ENCODE results near the gene RSRP1.
"Not testable (repeated sequence)": the region's sequence is repeated elsewhere in the genome, so short reads cannot be mapped to it uniquely, and the experiment has no call there.

RSRP1 gene

DNA sequence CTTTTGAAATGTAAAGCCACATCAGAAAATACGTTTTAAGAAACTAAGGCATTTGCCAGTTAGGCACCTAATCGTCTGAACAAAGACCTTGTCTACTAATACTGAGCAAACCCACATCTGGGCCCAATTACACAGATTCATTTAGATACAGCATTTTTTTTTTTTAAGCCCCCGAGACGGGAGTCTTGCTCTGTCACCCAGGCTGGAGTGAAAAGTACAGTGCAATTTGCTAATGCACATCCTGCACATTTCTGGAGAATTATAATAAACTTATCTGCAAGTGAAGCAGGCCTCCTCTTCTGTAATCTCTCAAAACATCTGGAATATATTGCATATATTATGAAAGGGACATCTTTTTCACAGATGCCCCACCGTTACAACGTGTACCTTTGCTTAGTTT is 3.3 kb downstream of the RSRP1 start:
- Histone ChIP-seq H3K79me2 (no peaks in the 10 kb centered on the region), H3K4me3 (ENCODE audit: low read depth, low read length) (no peak overlapping the region), H3K9ac (no peak overlapping the region), H3K27ac (no peak overlapping the region), H3K27me3 (ENCODE audit: control insufficient read depth, insufficient read depth, low read length) (no peaks in the 10 kb centered on the region), H3K36me3 (ENCODE audit: control insufficient read depth, insufficient read depth, low read length) (no peaks in the 10 kb centered on the region), H3K4me1 (no peaks in the 10 kb centered on the region), H3K4me2 (ENCODE audit: low read length) (no peak overlapping the region), H2AFZ (no peak overlapping the region), H3K9me3 (ENCODE audit: control insufficient read depth, low read length) (no peaks in the 10 kb centered on the region)
- TF ChIP-seq, protein P1, sequence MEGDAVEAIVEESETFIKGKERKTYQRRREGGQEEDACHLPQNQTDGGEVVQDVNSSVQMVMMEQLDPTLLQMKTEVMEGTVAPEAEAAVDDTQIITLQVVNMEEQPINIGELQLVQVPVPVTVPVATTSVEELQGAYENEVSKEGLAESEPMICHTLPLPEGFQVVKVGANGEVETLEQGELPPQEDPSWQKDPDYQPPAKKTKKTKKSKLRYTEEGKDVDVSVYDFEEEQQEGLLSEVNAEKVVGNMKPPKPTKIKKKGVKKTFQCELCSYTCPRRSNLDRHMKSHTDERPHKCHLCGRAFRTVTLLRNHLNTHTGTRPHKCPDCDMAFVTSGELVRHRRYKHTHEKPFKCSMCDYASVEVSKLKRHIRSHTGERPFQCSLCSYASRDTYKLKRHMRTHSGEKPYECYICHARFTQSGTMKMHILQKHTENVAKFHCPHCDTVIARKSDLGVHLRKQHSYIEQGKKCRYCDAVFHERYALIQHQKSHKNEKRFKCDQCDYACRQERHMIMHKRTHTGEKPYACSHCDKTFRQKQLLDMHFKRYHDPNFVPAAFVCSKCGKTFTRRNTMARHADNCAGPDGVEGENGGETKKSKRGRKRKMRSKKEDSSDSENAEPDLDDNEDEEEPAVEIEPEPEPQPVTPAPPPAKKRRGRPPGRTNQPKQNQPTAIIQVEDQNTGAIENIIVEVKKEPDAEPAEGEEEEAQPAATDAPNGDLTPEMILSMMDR (IDR thresholded peaks at IDR 0.05), result no peak

DNA sequence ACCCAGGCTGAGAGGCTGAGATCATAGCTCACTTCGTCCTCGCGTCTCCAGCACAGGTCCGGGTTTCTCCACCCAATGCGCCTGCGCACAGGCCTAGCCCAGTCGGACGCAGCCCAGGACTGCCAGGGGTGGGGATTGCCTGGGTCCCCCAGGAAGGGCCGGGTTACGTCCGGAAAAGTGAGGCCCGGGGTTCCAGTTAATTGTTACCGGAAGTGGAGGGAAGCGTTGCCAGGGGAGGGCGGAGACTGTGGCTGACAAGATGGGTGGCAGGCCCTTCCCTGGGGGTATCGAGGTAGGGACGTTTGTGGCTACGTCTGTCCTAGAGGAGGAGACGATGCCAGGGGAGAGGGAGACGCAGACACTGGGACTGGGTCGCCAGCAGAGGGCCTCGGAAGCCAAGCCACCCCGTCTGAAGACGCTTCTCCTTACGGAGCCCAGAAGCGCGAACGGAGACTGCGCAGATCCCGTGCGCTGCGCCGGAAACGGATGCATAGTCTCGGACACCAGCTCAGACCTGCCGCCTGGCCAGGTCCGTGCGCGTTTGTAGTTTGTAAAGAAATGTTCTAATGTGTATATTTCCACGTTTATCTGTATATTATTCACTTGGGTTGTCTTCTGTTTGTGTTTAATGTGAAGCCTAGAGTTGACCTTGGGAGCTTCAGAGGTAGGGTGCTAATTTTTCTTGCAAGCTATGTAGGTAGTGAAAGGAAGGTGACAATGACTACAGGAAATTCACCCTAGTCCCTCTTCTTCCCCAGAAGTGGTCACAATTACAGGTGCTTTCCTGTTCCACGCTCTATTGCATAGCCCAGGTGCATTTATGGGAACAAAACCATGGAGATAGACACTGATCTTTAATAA is 7.3 kb downstream of the RSRP1 start:
- TF ChIP-seq, protein P1 (IDR thresholded peaks at IDR 0.05), result peak; percentile 43
- Histone ChIP-seq H3K9ac (no peak overlapping the region), H2AFZ (peak overlapping the region; percentile 64), H3K4me2 (ENCODE audit: low read length) (peak overlapping the region; percentile 66), H3K4me1 (no peaks in the 10 kb centered on the region), H3K36me3 (ENCODE audit: control insufficient read depth, insufficient read depth, low read length) (no peaks in the 10 kb centered on the region), H3K9me3 (ENCODE audit: control insufficient read depth, low read length) (no peaks in the 10 kb centered on the region), H3K27me3 (ENCODE audit: control insufficient read depth, insufficient read depth, low read length) (no peaks in the 10 kb centered on the region), H3K79me2 (no peaks in the 10 kb centered on the region), H3K4me3 (ENCODE audit: low read depth, low read length) (peak overlapping the region; percentile 54), H3K27ac (peak overlapping the region; percentile 85)

DNA sequence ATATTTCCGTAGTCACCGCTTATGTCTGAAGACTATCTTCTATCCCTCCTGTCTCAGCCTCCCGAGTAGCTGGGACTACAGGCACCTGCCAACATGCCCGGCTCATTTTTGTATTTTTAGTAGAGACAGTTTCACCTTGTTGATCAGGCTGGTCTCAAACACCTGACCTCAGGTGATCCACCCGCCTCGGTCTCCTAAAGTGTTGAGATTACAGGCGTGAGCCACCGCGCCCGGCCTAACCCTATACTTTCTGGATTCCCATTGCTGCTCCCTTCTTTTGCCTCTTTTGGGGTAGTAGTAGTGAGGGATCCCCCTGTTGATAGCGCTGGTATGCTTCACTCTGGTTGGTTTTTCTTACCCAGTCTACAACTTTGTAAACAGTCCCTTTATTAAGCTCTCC is 9.2 kb downstream of the RSRP1 start:
- no peak overlapping the region for H3K4me2 ChIP-seq (ENCODE audit: low read length)
- H3K36me3 ChIP-seq (ENCODE audit: control insufficient read depth, insufficient read depth, low read length), result no peaks in the 10 kb centered on the region
- TF ChIP-seq, protein P1 (IDR thresholded peaks at IDR 0.05), result no peak
- no peak overlapping the region for H2AFZ ChIP-seq
- no peak overlapping the region for H3K4me3 ChIP-seq (ENCODE audit: low read depth, low read length)
- H3K4me1 ChIP-seq, result no peaks in the 10 kb centered on the region
- no peaks in the 10 kb centered on the region for H3K79me2 ChIP-seq
- no peak overlapping the region for H3K27ac ChIP-seq
- H3K9ac ChIP-seq, result no peak overlapping the region
- H3K27me3 ChIP-seq (ENCODE audit: control insufficient read depth, insufficient read depth, low read length), result no peaks in the 10 kb centered on the region
- no peaks in the 10 kb centered on the region for H3K9me3 ChIP-seq (ENCODE audit: control insufficient read depth, low read length)

DNA sequence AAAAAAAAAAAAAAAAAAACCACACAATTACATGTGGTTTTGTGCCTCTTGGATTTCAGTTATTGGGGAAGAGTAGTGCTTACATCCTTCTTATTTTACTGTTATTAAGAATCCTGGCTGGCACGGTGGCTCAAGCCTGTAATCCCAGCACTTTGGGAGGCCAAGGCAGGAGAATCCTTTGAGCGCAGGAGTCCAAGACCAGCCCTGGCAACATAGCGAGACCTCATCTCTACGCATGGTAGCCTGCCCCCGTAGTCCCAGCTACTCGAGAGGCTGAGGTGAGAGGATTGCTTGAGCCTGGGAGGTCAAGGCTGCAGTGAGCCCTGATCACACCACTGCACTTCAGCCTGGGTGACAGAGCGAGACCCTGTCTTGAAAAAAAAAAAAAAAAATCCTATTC is 11.0 kb downstream of the RSRP1 start:
- not testable (repeated sequence) for H3K4me3 ChIP-seq (ENCODE audit: low read depth, low read length); H3K36me3 ChIP-seq (ENCODE audit: control insufficient read depth, insufficient read depth, low read length); H3K9ac ChIP-seq; H3K4me2 ChIP-seq (ENCODE audit: low read length); H3K79me2 ChIP-seq; H3K27ac ChIP-seq; H2AFZ ChIP-seq; H3K9me3 ChIP-seq (ENCODE audit: control insufficient read depth, low read length); H3K4me1 ChIP-seq; H3K27me3 ChIP-seq (ENCODE audit: control insufficient read depth, insufficient read depth, low read length)

DNA sequence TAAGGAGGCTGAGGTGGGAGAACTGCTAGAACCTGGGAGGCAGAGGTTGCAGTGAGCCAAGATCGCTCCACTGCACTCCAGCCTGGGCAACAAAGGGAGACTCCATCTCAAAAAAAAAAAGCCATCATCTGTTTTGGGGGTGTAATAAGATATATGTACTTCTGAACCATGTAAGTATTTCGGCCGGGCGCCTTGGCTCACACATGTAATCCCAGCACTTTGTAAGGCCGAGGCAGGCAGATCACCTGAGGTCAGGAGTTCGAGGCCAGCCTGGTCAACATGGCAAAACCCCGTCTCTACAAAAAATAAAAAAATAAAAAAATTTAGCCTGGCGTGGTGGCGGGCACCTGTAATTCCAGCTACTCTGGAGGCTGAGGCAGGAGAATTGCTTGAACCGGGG is 11.8 kb downstream of the RSRP1 start:
- H3K4me2 ChIP-seq (ENCODE audit: low read length); H3K4me1 ChIP-seq: not testable (repeated sequence)

More for the DNA sequence above, 11.8 kb downstream of the RSRP1 start:
- H3K9me3 ChIP-seq (ENCODE audit: control insufficient read depth, low read length); H3K27ac ChIP-seq; H3K79me2 ChIP-seq; H3K9ac ChIP-seq; H3K4me3 ChIP-seq (ENCODE audit: low read depth, low read length); H3K36me3 ChIP-seq (ENCODE audit: control insufficient read depth, insufficient read depth, low read length); H3K27me3 ChIP-seq (ENCODE audit: control insufficient read depth, insufficient read depth, low read length); H2AFZ ChIP-seq: not testable (repeated sequence)

Data from parathyroid adenoma (tissue), 2 donors.